K562 (cell line): ENCODE results near the gene USP2. TPM values are rescaled to one million over a fixed set of nuclear protein-coding genes. Genes with fewer than 3 reads are reported as not detected.

ENCODE experiments used
- ATAC-seq: fragments of 200-7000 bp; cut with Tn5 transposase; 3 replicates; pipeline ENCODE4 v1.9.1; 2020; ENCODE audit warnings: moderate library complexity
- BruUV-seq: library from RNA; stranded (reverse); fragments of 400-500 nt; replicated peaks from 2 replicates; lab custom pipeline; 2021; lab: Mats Ljungman, UMichigan
- CTCF ChIA-PET: fragments of 300-600 bp; formaldehyde crosslinking; extraction: SDS; loops from one replicate; lab custom pipeline; 2021; ENCODE audit warnings: low intra/inter-chr PET ratio; lab: Yijun Ruan, JAX
- POLR2A ChIA-PET: fragments of 300-600, 350-650 bp; sonication (Branson Sonifier 250); formaldehyde crosslinking; extraction: SDS; loops from one replicate; lab custom pipeline; 2021; ENCODE audit warnings: antibody characterized with exemption, inconsistent platforms; lab: Yijun Ruan, JAX
- DNase-seq, 4 experiments: peaks; one replicate each; pipeline versions ENCODE4 v3.0.0 to v3.0.0-alpha.2; 2011 to 2018; ENCODE audit warnings: low spot score in 3 of 4, mixed read lengths in 3 of 4; ENCODE audit errors: extremely low read depth in 1 of 4
- FAIRE-seq: peaks from 2 replicates; lab custom pipeline; 2011; peaks lifted over from hg19 to GRCh38; lab: Jason Lieb, UNC
- H2AFZ ChIP-seq: 2 replicates; pipeline ENCODE4 v1.6.0; 2011; ENCODE audit warnings: low read depth, low read length, control low read depth, inconsistent platforms
- H3K27ac ChIP-seq: fragments of 200-600 bp; 3 replicates; pipeline ENCODE4 v1.8.0; 2011; ENCODE audit warnings: low read depth, mild to moderate bottlenecking, control low read depth, inconsistent platforms, low read length, moderate library complexity, mixed read lengths; ENCODE audit errors: extremely low read depth
- H3K27me3 ChIP-seq, 2 experiments: fragments of 300-600 bp in 1 of 2; 2 replicates in 1 of 2; 3 replicates in 1 of 2; pipeline versions ENCODE4 v1.6.0 to v1.8.0; 2011; ENCODE audit warnings: inconsistent platforms in 2 of 2, low read length in 2 of 2, mild to moderate bottlenecking in 1 of 2, mixed read lengths in 1 of 2, moderate library complexity in 1 of 2; ENCODE audit not compliant: control insufficient read depth in 2 of 2, insufficient read depth in 2 of 2
- H3K36me3 ChIP-seq: fragments of 300-600 bp; 3 replicates; pipeline ENCODE4 v1.8.0; 2011; ENCODE audit warnings: mild to moderate bottlenecking, low read length, inconsistent platforms; ENCODE audit not compliant: control insufficient read depth, insufficient read depth
- H3K4me1 ChIP-seq, 2 experiments: fragments of 200-600 bp in 1 of 2; replicated peaks in 1 of 2; 2 replicates in 1 of 2; 3 replicates in 1 of 2; pipeline versions ENCODE4 v1.5.1 to v1.8.0; 2011; ENCODE audit warnings: inconsistent platforms in 2 of 2, low read length in 2 of 2, mild to moderate bottlenecking in 1 of 2, mixed read lengths in 1 of 2, moderate library complexity in 1 of 2; ENCODE audit not compliant: control insufficient read depth in 2 of 2, insufficient read depth in 2 of 2
- H3K4me2 ChIP-seq: 2 replicates; pipeline ENCODE4 v1.6.1; 2011; ENCODE audit warnings: low read length, control low read depth, inconsistent platforms, mixed read lengths; ENCODE audit not compliant: insufficient read depth
- H3K4me3 ChIP-seq: fragments of 200-600 bp; sonication (generic), shearing (Covaris generic); 2 replicates; pipeline ENCODE4 v1.5.1; 2016; ENCODE audit warnings: control low read depth, inconsistent platforms
- H3K79me2 ChIP-seq: fragments of 200-600 bp; 3 replicates; pipeline ENCODE4 v1.8.0; 2011; ENCODE audit warnings: low read length, inconsistent platforms; ENCODE audit not compliant: control insufficient read depth, insufficient read depth
- H3K9ac ChIP-seq, 2 experiments: 2 replicates each; pipeline versions ENCODE4 v1.6.0 to v1.6.1; 2011; ENCODE audit warnings: low read depth in 2 of 2, low read length in 2 of 2, control low read depth in 1 of 2, inconsistent platforms in 1 of 2, mild to moderate bottlenecking in 1 of 2, mixed read lengths in 1 of 2; ENCODE audit not compliant: insufficient read depth in 1 of 2
- H3K9me1 ChIP-seq: one replicate; pipeline ENCODE4 v1.6.0; 2011; ENCODE audit warnings: inconsistent platforms, mild to moderate bottlenecking, low read length, moderate library complexity; ENCODE audit not compliant: control insufficient read depth, insufficient read depth
- H3K9me3 ChIP-seq: replicated peaks from 2 replicates; pipeline ENCODE4 v1.5.1; 2011; ENCODE audit warnings: low read depth, low read length, inconsistent platforms; ENCODE audit not compliant: control insufficient read depth, insufficient read depth
- H4K20me1 ChIP-seq: replicated peaks from 2 replicates; pipeline ENCODE4 v1.6.1; 2011; ENCODE audit warnings: low read length, inconsistent platforms, mixed read lengths; ENCODE audit not compliant: control insufficient read depth, insufficient read depth
- FOSL1 ChIP-seq: fragments of 200-800 bp; sonication (Bioruptor generic); conservative IDR thresholded peaks from 2 replicates; pipeline ENCODE4 v1.6.1; 2016; ENCODE audit warnings: missing genetic modification characterization, missing compliant biosample characterization
- HES1 ChIP-seq: fragments of 450-650 bp; IDR thresholded peaks from 2 replicates; pipeline ENCODE4 v1.6.1; 2016; ENCODE audit warnings: low read depth, mild to moderate bottlenecking, moderate library complexity
- MAFF ChIP-seq: IDR thresholded peaks from 2 replicates; pipeline ENCODE4 v1.6.1; 2012; ENCODE audit warnings: low read length, improper control_type of control experiment
- NONO ChIP-seq, 2 experiments: fragments of 200-400 bp in 1 of 2; fragments of 450-650 bp in 1 of 2; formaldehyde crosslinking in 1 of 2; IDR thresholded peaks; 2 replicates each; pipeline ENCODE4 v1.6.1; 2017; ENCODE audit warnings: low read depth in 2 of 2, mild to moderate bottlenecking in 2 of 2, moderate library complexity in 2 of 2, low read length in 1 of 2
- POLR2G ChIP-seq: fragments of 200-400 bp; formaldehyde crosslinking; IDR thresholded peaks from 2 replicates; pipeline ENCODE4 v1.6.1; 2017; ENCODE audit warnings: low read depth, mild to moderate bottlenecking, antibody characterized with exemption, low read length, moderate library complexity
- RBM39 ChIP-seq: fragments of 200-400 bp; formaldehyde crosslinking; optimal IDR thresholded peaks from 2 replicates; pipeline ENCODE3; 2018; ENCODE audit warnings: low read depth, low read length
- SLC30A9 ChIP-seq: fragments of 250-450 bp; sonication (Bioruptor Pico); IDR thresholded peaks from 2 replicates; pipeline ENCODE4 v1.8.0; 2022; ENCODE audit warnings: mild to moderate bottlenecking, moderate library complexity
- SMAD4 ChIP-seq: fragments of 250-450 bp; sonication (Bioruptor Pico); conservative IDR thresholded peaks from 2 replicates; pipeline ENCODE4 v1.8.0; 2021; ENCODE audit warnings: inconsistent platforms, mild to moderate bottlenecking, moderate library complexity
- SNRNP70 ChIP-seq: fragments of 200-400 bp; formaldehyde crosslinking; optimal IDR thresholded peaks from 2 replicates; pipeline ENCODE3; 2017; ENCODE audit warnings: low read depth, low read length
- SRSF1 ChIP-seq: fragments of 200-400 bp; formaldehyde crosslinking; IDR thresholded peaks from 2 replicates; pipeline ENCODE4 v1.6.1; 2017; ENCODE audit warnings: mild to moderate bottlenecking, low read depth, low read length, moderate library complexity
- ZNF12 ChIP-seq: sonication (generic); formaldehyde crosslinking; IDR thresholded peaks from 2 replicates; pipeline ENCODE4 v1.4.0; 2020; ENCODE audit warnings: mild to moderate bottlenecking, missing genetic modification reagents
- ZNF282 ChIP-seq: sonication (generic); formaldehyde crosslinking; IDR thresholded peaks from 2 replicates; pipeline ENCODE4 v1.8.1; 2023; ENCODE audit warnings: missing genetic modification reagents
- ZNF445 ChIP-seq: fragments of 250-450 bp; sonication (Bioruptor Pico); IDR thresholded peaks from 2 replicates; pipeline ENCODE4 v1.4.0; 2020; ENCODE audit warnings: low read depth, mild to moderate bottlenecking, moderate library complexity
- ZNF518B ChIP-seq: fragments of 250-450 bp; sonication (Bioruptor Pico); IDR thresholded peaks from 2 replicates; pipeline ENCODE4 v1.5.0; 2021; ENCODE audit warnings: mild to moderate bottlenecking, moderate library complexity
- ZNF583 ChIP-seq: fragments of 250-450 bp; sonication (Bioruptor Pico); IDR thresholded peaks from 2 replicates; pipeline ENCODE4 v1.4.0; 2020
- ZNF75A ChIP-seq: fragments of 450-650 bp; formaldehyde crosslinking; IDR thresholded peaks from 2 replicates; pipeline ENCODE4 v1.4.0; 2020; ENCODE audit warnings: mild to moderate bottlenecking
- WGBS: fragments of 100-300 bp; shearing (Covaris generic); methylation state at CpG from one replicate; pipeline ENCODE4 v1.1.6; 2016; ENCODE audit warnings: low coverage, mixed read lengths; ENCODE audit not compliant: insufficient coverage; ENCODE audit errors: missing lambda C conversion rate; 5-methylcytosine and 5-hydroxymethylcytosine counted together
- in situ Hi-C: fragments of 300-500 bp; cut with MboI; formaldehyde crosslinking; loops from 4 replicates; pipeline ENCODE4 v1.15.0; 2018; ENCODE audit warnings: inconsistent platforms, mixed read lengths
- intact Hi-C: fragments of 100-400 bp; cut with micrococcal nuclease; formaldehyde crosslinking; loops from 2 replicates; pipeline ENCODE4 v1.14.2; 2022
- polyA plus RNA-seq, 8 experiments: library from polyadenylated mRNA; depleted of rRNA in 4 of 8; stranded (reverse) in 5 of 8; unstranded in 3 of 8; fragments of >200 nt; fragmentation: Nextera tagmentation in 2 of 8; fragmentation: Illumina TruSeq in 1 of 8; extraction: Ambion mirVana in 2 of 8; extraction: Trizol in 1 of 8; gene quantifications; 2 replicates each; pipeline versions ENCODE4 v1.2.1 to v1.2.3, GENCODE V29; 2011 to 2014; ENCODE audit warnings: inconsistent platforms in 1 of 8, missing spikeins in 1 of 8
- total RNA-seq, 7 experiments: library from RNA; depleted of rRNA in 6 of 7; stranded (reverse); fragments of >200 nt in 6 of 7; fragmentation: Illumina TruSeq in 2 of 7; extraction: Trizol in 2 of 7; gene quantifications; 2 replicates each; pipeline versions ENCODE4 v1.2.1 to v1.2.3, GENCODE V29; 2011 to 2021; ENCODE audit warnings: low replicate concordance in 1 of 7

The USP2 gene
- total and polyA plus RNA-seq, 9 of the 15 experiments (the other 6 are each of a cell fraction or from before 2014, with no cell fraction given), result 2.8 to 16.9 (median 3.9) TPM

GRCh38 chr11:119319136-119319699 lies 62.3 kb downstream of the USP2 start (continued):
- no peak for TF ChIP-seq RBM39
- TF ChIP-seq ZNF583 (CRISPR knock-in tag), result peak; percentile 41; the same call in 1 of the 2 replicates
- TF ChIP-seq ZNF445 (CRISPR knock-in tag), result no peak
- no peak for TF ChIP-seq FOSL1 (tag)
- no peak for TF ChIP-seq NONO (IDR thresholded peaks at IDR 0.05; ENCODE audit: low read depth in 2 of 2, low read length in 1 of 2)
- TF ChIP-seq POLR2G, result peak; percentile 58
- TF ChIP-seq SMAD4 (CRISPR knock-in tag), result no peak; the same call in 1 of the 2 replicates

- ChIA-PET CTCF (no interaction called here), POLR2A (interaction anchor here (0.5 to 5.1 kb wide), 9 partner anchors 12 to 224 kb away, joined by 3 to 22 read pairs (median 4); a partner anchor contains a TSS)
- Histone ChIP-seq H3K4me1 (peaks cover 50 to 82% of the 10 kb centered on the region in 2 experiments), H3K27ac (peak overlapping the region; percentile 93), H3K79me2 (peaks cover 29% of the 10 kb centered on the region; the same call in 2 of the 3 replicates), H3K9me1 (no peaks in the 10 kb centered on the region), H3K27me3 (no peaks in the 10 kb centered on the region; a peak in 1 of 5 replicates), H3K36me3 (peaks cover 16% of the 10 kb centered on the region; the same call in 2 of the 3 replicates), H3K9me3 (no peaks in the 10 kb centered on the region), H3K9ac (peak overlapping the region; percentile 79 to 91), H3K4me3 (peak overlapping the region; percentile 48), H3K4me2 (peak overlapping the region; percentile 92), H4K20me1 (0 out of 2 replicates have a peak, but pooled peaks cover 6% of the 10 kb centered on the region), H2AFZ (peak overlapping the region; percentile 65)
- FAIRE-seq (peak; percentile 91), ATAC-seq (peak; percentile 61), DNase-seq (peak in 3 of 4 experiments; percentile 49 to 89 (median 81))
- intact Hi-C loops (loop anchor here (2.0 to 5.0 kb wide), 2 partner anchors 112 to 406 kb away; partner anchors contain the start of gene CBL), in situ Hi-C loops (no loop called here)
- BruUV-seq, result no TSS peak
- WGBS, result 10% methylated on average over 20 of the region's 22 CpGs
- 0 out of 2 replicates have a peak, but pooled peaks have one; percentile 28 for TF ChIP-seq ZNF12
- TF ChIP-seq SLC30A9 (CRISPR knock-in tag), result no peak
- TF ChIP-seq ZNF75A (CRISPR knock-in tag), result no peak
- no peak for TF ChIP-seq HES1
- no peak for TF ChIP-seq SRSF1
- no peak for TF ChIP-seq SNRNP70
- TF ChIP-seq MAFF, result no peak
- no peak for TF ChIP-seq ZNF282
- TF ChIP-seq ZNF518B, result no peak
Observed at GRCh38 chr11:119318240-119319135, 63.0 kb downstream of the USP2 start.
